ENCODE measurements around the gene TSHZ3.

The TSHZ3 gene

GRCh38 chr19:31257426-31258130, 91.7 kb downstream of the TSHZ3 start:
- no peak overlapping the region for H3K4me3 ChIP-seq (ENCODE audit: control insufficient read depth, low read depth, low read length)
- DNase-seq (ENCODE audit: low read depth): no peak
- TF ChIP-seq CTCF (conservative IDR thresholded peaks at IDR 0.05; ENCODE audit: control insufficient read depth, insufficient read depth, low read depth, low read length): no peak

- H3K4me3 ChIP-seq (ENCODE audit: control insufficient read depth, low read depth, low read length): no peak overlapping the region
- TF ChIP-seq CTCF (conservative IDR thresholded peaks at IDR 0.05; ENCODE audit: control insufficient read depth, insufficient read depth, low read depth, low read length): no peak
- DNase-seq (ENCODE audit: low read depth): no peak
Observed at GRCh38 chr19:31257025-31257424, 92.2 kb downstream of the TSHZ3 start.

GRCh38 chr19:31256593-31256960, 92.7 kb downstream of the TSHZ3 start:
- no peak overlapping the region for H3K4me3 ChIP-seq (ENCODE audit: control insufficient read depth, low read depth, low read length)
- DNase-seq (ENCODE audit: low read depth): no peak
- TF ChIP-seq CTCF (conservative IDR thresholded peaks at IDR 0.05; ENCODE audit: control insufficient read depth, insufficient read depth, low read depth, low read length): no peak

GRCh38 chr19:31255831-31256592, 93.2 kb downstream of the TSHZ3 start:
- no peak overlapping the region for H3K4me3 ChIP-seq (ENCODE audit: control insufficient read depth, low read depth, low read length)
- TF ChIP-seq CTCF (conservative IDR thresholded peaks at IDR 0.05; ENCODE audit: control insufficient read depth, insufficient read depth, low read depth, low read length): no peak
- DNase-seq (ENCODE audit: low read depth): no peak

- TF ChIP-seq CTCF (conservative IDR thresholded peaks at IDR 0.05; ENCODE audit: control insufficient read depth, insufficient read depth, low read depth, low read length): no peak
- no peak for DNase-seq (ENCODE audit: low read depth)
- H3K4me3 ChIP-seq (ENCODE audit: control insufficient read depth, low read depth, low read length): no peak overlapping the region
Observed at GRCh38 chr19:31255174-31255799, 93.9 kb downstream of the TSHZ3 start.

- H3K4me3 ChIP-seq (ENCODE audit: control insufficient read depth, low read depth, low read length): no peak overlapping the region
- no peak for DNase-seq (ENCODE audit: low read depth)
- TF ChIP-seq CTCF (conservative IDR thresholded peaks at IDR 0.05; ENCODE audit: control insufficient read depth, insufficient read depth, low read depth, low read length): no peak
Observed at GRCh38 chr19:31254611-31255010, 94.6 kb downstream of the TSHZ3 start.
